IMR-90 (cell line): ENCODE measurements around the gene TRIM47. TPM values are rescaled to one million over a fixed set of nuclear protein-coding genes. Genes with fewer than 3 reads are reported as not detected.

Source experiments
- ATAC-seq: fragments of 200-7000 bp; cut with Tn5 transposase; 2 replicates; pipeline ENCODE4 v1.9.1; 2020; ENCODE audit warnings: low read depth, mild to moderate bottlenecking, moderate library complexity
- BruUV-seq: library from RNA; stranded (reverse); fragments of 400-500 nt; replicated peaks from 2 replicates; lab custom pipeline; 2021; lab: Mats Ljungman, UMichigan
- CTCF ChIA-PET: fragments of 300-600 bp; formaldehyde crosslinking; extraction: SDS; loops from one replicate; lab custom pipeline; 2021; ENCODE audit warnings: antibody characterized with exemption; lab: Yijun Ruan, JAX
- POLR2A ChIA-PET: fragments of 300-600 bp; sonication (Branson Sonifier 250); formaldehyde crosslinking; loops from one replicate; lab custom pipeline; 2022; ENCODE audit warnings: antibody characterized with exemption; ENCODE audit not compliant: unreplicated experiment; lab: Charles Lee
- DNase-seq: peaks from one replicate; pipeline ENCODE4 v3.0.0; 2013
- H2AFZ ChIP-seq: replicated peaks from 2 replicates; pipeline ENCODE3; 2013; ENCODE audit warnings: low read length, mild to moderate bottlenecking; ENCODE audit not compliant: poor library complexity
- H2AK5ac ChIP-seq: 2 replicates; pipeline ENCODE4 v1.6.1; 2013; ENCODE audit warnings: low read depth, low read length, inconsistent platforms
- H2AK9ac ChIP-seq: replicated peaks from 2 replicates; pipeline ENCODE3; 2013; ENCODE audit warnings: mild to moderate bottlenecking, low read depth, low read length, moderate library complexity; ENCODE audit not compliant: poor library complexity
- H2BK120ac ChIP-seq: 2 replicates; pipeline ENCODE4 v1.6.1; 2013; ENCODE audit warnings: low read depth, low read length, inconsistent platforms
- H2BK15ac ChIP-seq: 3 replicates; pipeline ENCODE4 v1.6.1; 2013; ENCODE audit warnings: low read depth, low read length, inconsistent platforms
- H2BK20ac ChIP-seq: 2 replicates; pipeline ENCODE4 v1.6.1; 2013; ENCODE audit warnings: low read depth, mild to moderate bottlenecking, inconsistent platforms, low read length, moderate library complexity
- H2BK5ac ChIP-seq: 2 replicates; pipeline ENCODE4 v1.6.1; 2013; ENCODE audit warnings: mild to moderate bottlenecking, low read depth, low read length, inconsistent platforms; ENCODE audit not compliant: poor library complexity, severe bottlenecking
- H3K14ac ChIP-seq: replicated peaks from 2 replicates; pipeline ENCODE4 v1.6.1; 2013; ENCODE audit warnings: low read depth, low read length, inconsistent platforms
- H3K18ac ChIP-seq: 2 replicates; pipeline ENCODE4 v1.6.1; 2013; ENCODE audit warnings: low read depth, low read length, control low read depth
- H3K23ac ChIP-seq: 2 replicates; pipeline ENCODE4 v1.6.1; 2013; ENCODE audit warnings: low read depth, low read length, inconsistent platforms
- H3K27ac ChIP-seq: 2 replicates; pipeline ENCODE4 v1.5.1; 2013; ENCODE audit warnings: mild to moderate bottlenecking, control low read depth, low read length; ENCODE audit not compliant: insufficient read depth
- H3K27me3 ChIP-seq: 2 replicates; pipeline ENCODE4 v1.6.1; 2013; ENCODE audit warnings: low read length; ENCODE audit not compliant: control insufficient read depth, insufficient read depth
- H3K36me3 ChIP-seq: 2 replicates; pipeline ENCODE4 v1.6.1; 2013; ENCODE audit warnings: low read length, mixed read lengths; ENCODE audit not compliant: control insufficient read depth, insufficient read depth
- H3K4ac ChIP-seq: 2 replicates; pipeline ENCODE4 v1.6.1; 2013; ENCODE audit warnings: low read depth, low read length, inconsistent platforms
- H3K4me1 ChIP-seq: 2 replicates; pipeline ENCODE4 v1.6.1; 2013; ENCODE audit warnings: low read length, mixed read lengths; ENCODE audit not compliant: control insufficient read depth, insufficient read depth
- H3K4me2 ChIP-seq: 2 replicates; pipeline ENCODE4 v1.6.1; 2013; ENCODE audit warnings: low read depth, mild to moderate bottlenecking, control low read depth, low read length, moderate library complexity
- H3K4me3 ChIP-seq: 2 replicates; pipeline ENCODE4 v1.5.1; 2013; ENCODE audit warnings: low read depth, mild to moderate bottlenecking, control low read depth, low read length, moderate library complexity; ENCODE audit not compliant: insufficient read depth
- H3K56ac ChIP-seq: 2 replicates; pipeline ENCODE4 v1.6.1; 2013; ENCODE audit warnings: low read length, inconsistent platforms; ENCODE audit not compliant: insufficient read depth; ENCODE audit errors: extremely low read depth
- H3K79me1 ChIP-seq, 2 experiments: 2 replicates each; pipeline ENCODE4 v1.6.1; 2013; ENCODE audit warnings: low read length in 2 of 2, inconsistent platforms in 1 of 2, low read depth in 1 of 2
- H3K9ac ChIP-seq: 2 replicates; pipeline ENCODE4 v1.6.1; 2013; ENCODE audit warnings: low read depth, low read length, control low read depth
- H3K9me1 ChIP-seq: 2 replicates; pipeline ENCODE4 v1.6.1; 2013; ENCODE audit warnings: low read length, inconsistent platforms; ENCODE audit not compliant: insufficient read depth
- H3K9me3 ChIP-seq: 2 replicates; pipeline ENCODE4 v1.6.1; 2013; ENCODE audit warnings: low read length; ENCODE audit not compliant: control insufficient read depth, insufficient read depth
- H4K20me1 ChIP-seq: 2 replicates; pipeline ENCODE4 v1.6.1; 2013; ENCODE audit warnings: low read length, inconsistent platforms; ENCODE audit not compliant: insufficient read depth
- H4K5ac ChIP-seq: 2 replicates; pipeline ENCODE4 v1.6.1; 2013; ENCODE audit warnings: mild to moderate bottlenecking, low read depth, low read length, control low read depth
- H4K8ac ChIP-seq, 2 experiments: 2 replicates each; pipeline ENCODE4 v1.6.1; 2013; ENCODE audit warnings: low read depth in 2 of 2, low read length in 2 of 2, control low read depth in 1 of 2, inconsistent platforms in 1 of 2
- H4K91ac ChIP-seq: 2 replicates; pipeline ENCODE4 v1.6.1; 2013; ENCODE audit warnings: low read depth, low read length, inconsistent platforms; ENCODE audit not compliant: insufficient read depth
- BHLHE40 ChIP-seq: fragments of 150-350 bp; IDR thresholded peaks from 2 replicates; pipeline ENCODE4 v1.6.1; 2016; ENCODE audit warnings: mild to moderate bottlenecking, low read depth, low read length
- CEBPB ChIP-seq: IDR thresholded peaks from 2 replicates; pipeline ENCODE4 v1.6.1; 2012; ENCODE audit warnings: low read depth, low read length, improper control_type of control experiment
- FOS ChIP-seq: fragments of 150-350 bp; IDR thresholded peaks from 2 replicates; pipeline ENCODE4 v1.6.1; 2016; ENCODE audit warnings: low read depth, low read length
- MAFK ChIP-seq: IDR thresholded peaks from 2 replicates; pipeline ENCODE4 v1.6.1; 2012; ENCODE audit warnings: low read depth, low read length, improper control_type of control experiment
- MXI1 ChIP-seq: IDR thresholded peaks from 2 replicates; pipeline ENCODE4 v1.6.1; 2012; ENCODE audit warnings: low read depth, mild to moderate bottlenecking, low read length, moderate library complexity, borderline replicate concordance
- NFE2L2 ChIP-seq: fragments of 150-350 bp; IDR thresholded peaks from 2 replicates; pipeline ENCODE4 v1.6.1; 2016; ENCODE audit warnings: low read depth, mild to moderate bottlenecking, low read length
- POLR2A ChIP-seq: IDR thresholded peaks from 2 replicates; pipeline ENCODE4 v1.6.1; 2012; ENCODE audit warnings: mild to moderate bottlenecking, low read depth, low read length
- RAD21 ChIP-seq: IDR thresholded peaks from 2 replicates; pipeline ENCODE4 v1.6.1; 2012; ENCODE audit warnings: low read length, improper control_type of control experiment
- RCOR1 ChIP-seq: IDR thresholded peaks from 2 replicates; pipeline ENCODE4 v1.6.1; 2012; ENCODE audit warnings: mild to moderate bottlenecking, low read length, improper control_type of control experiment; ENCODE audit not compliant: insufficient replicate concordance
- RFX5 ChIP-seq: IDR thresholded peaks from 2 replicates; pipeline ENCODE4 v1.8.0; 2012; ENCODE audit warnings: low read depth, mild to moderate bottlenecking, low read length, moderate library complexity
- SMC3 ChIP-seq: fragments of 150-350 bp; IDR thresholded peaks from 2 replicates; pipeline ENCODE4 v1.6.1; 2016; ENCODE audit warnings: low read depth, mild to moderate bottlenecking, antibody characterized with exemption, low read length, moderate library complexity
- WGBS, 2 experiments: methylation state at CpG; one replicate each; pipeline versions ENCODE4 v1.1.5 to v1.1.7; 2013; ENCODE audit warnings: missing lambda C conversion rate in 2 of 2; ENCODE audit not compliant: insufficient read length in 1 of 2; ENCODE audit errors: extremely low coverage in 2 of 2; 5-methylcytosine and 5-hydroxymethylcytosine counted together
- dilution Hi-C: fragments of 300-500 bp; cut with HindIII; formaldehyde crosslinking; loops from one replicate; pipeline ENCODE4 v1.14.3; 2018; ENCODE audit warnings: low sequenced_read_pairs; ENCODE audit not compliant: unreplicated experiment
- in situ Hi-C: fragments of 300-500 bp; cut with MboI; formaldehyde crosslinking; loops from 3 replicates; pipeline ENCODE4 v1.14.3; 2019; ENCODE audit warnings: low sequenced_read_pairs, inconsistent platforms, mixed read lengths
- intact Hi-C: fragments of 100-400 bp; cut with micrococcal nuclease; formaldehyde crosslinking; loops from 2 replicates; pipeline ENCODE4 v1.10.0; 2022
- polyA plus RNA-seq, 3 experiments: library from polyadenylated mRNA; depleted of rRNA; stranded (reverse); fragments of >200 nt; gene quantifications; 2 replicates each; pipeline ENCODE4 v1.2.3, GENCODE V29; 2012; ENCODE audit warnings: low replicate concordance in 1 of 3
- total RNA-seq: library from RNA; depleted of rRNA; stranded (reverse); fragments of >200 nt; gene quantifications from 2 replicates; pipeline ENCODE4 v1.2.3, GENCODE V29; 2012
- TF ChIP-seq, protein P1 (sequence below): fragments of 150-350 bp; IDR thresholded peaks from 2 replicates; pipeline ENCODE4 v1.6.1; 2017; ENCODE audit warnings: mild to moderate bottlenecking, antibody characterized with exemption, low read length, low read depth
- TF ChIP-seq, protein P2 (sequence below): fragments of 150-350 bp; IDR thresholded peaks from 2 replicates; pipeline ENCODE4 v1.6.1; 2016; ENCODE audit warnings: low read depth, mild to moderate bottlenecking, low read length, moderate library complexity, borderline replicate concordance
- TF ChIP-seq, protein P3 (sequence below): conservative IDR thresholded peaks from 2 replicates; pipeline ENCODE4 v1.5.1; 2012; ENCODE audit warnings: mild to moderate bottlenecking, low read depth, low read length, improper control_type of control experiment

TRIM47 gene
- total and polyA plus RNA-seq, 2 of the 4 experiments (the other 2 are of a cell fraction) = 1.4 to 7.5 TPM

DNA sequence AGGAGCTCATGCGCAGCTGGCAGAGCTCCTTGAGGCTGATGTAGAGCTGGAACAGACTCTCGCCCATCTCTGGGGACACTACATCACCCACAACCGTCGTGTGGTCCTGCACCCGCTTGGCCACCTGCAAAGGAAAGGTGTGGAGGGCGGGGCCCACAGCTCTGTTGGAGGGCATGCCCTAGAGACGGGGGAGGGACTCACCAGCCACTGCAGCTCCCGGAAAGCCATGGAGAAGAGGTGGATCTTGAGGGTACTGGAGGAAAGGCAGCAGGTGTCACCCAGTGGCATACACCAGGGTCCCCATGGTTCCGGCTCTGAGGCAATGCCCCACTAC, 42.8 kb downstream of the TRIM47 start:
- Histone ChIP-seq H4K91ac (no peak overlapping the region), H2BK20ac (no peak overlapping the region), H3K36me3 (no peaks in the 10 kb centered on the region), H3K4ac (no peak overlapping the region), H2AK5ac (no peak overlapping the region), H3K27me3 (no peaks in the 10 kb centered on the region; the same call in 1 of the 2 replicates), H2AFZ (peak overlapping the region; percentile 40), H2BK5ac (no peak overlapping the region), H4K8ac (no peak overlapping the region), H3K9me3 (no peaks in the 10 kb centered on the region), H2AK9ac (no peak overlapping the region), H3K79me1 (no peaks in the 10 kb centered on the region), H4K20me1 (no peaks in the 10 kb centered on the region), H3K23ac (no peak overlapping the region), H3K56ac (no peak overlapping the region), H3K9ac (no peak overlapping the region), H3K27ac (no peak overlapping the region), H3K4me3 (no peak overlapping the region), H4K5ac (no peak overlapping the region), H3K4me2 (no peak overlapping the region; the same call in 1 of the 2 replicates), H3K18ac (no peak overlapping the region), H2BK120ac (no peak overlapping the region), H3K9me1 (peaks cover 3% of the 10 kb centered on the region; the same call in 1 of the 2 replicates), H3K14ac (no peak overlapping the region), H3K4me1 (peaks cover 3% of the 10 kb centered on the region), H2BK15ac (no peak overlapping the region)
- ChIA-PET POLR2A (interaction anchor here (1.6 kb wide), 1 partner anchor 56 kb away, joined by 5 read pairs; a partner anchor contains a TSS), CTCF (no interaction called here)
- DNase-seq = no peak
- TF ChIP-seq, protein P1, sequence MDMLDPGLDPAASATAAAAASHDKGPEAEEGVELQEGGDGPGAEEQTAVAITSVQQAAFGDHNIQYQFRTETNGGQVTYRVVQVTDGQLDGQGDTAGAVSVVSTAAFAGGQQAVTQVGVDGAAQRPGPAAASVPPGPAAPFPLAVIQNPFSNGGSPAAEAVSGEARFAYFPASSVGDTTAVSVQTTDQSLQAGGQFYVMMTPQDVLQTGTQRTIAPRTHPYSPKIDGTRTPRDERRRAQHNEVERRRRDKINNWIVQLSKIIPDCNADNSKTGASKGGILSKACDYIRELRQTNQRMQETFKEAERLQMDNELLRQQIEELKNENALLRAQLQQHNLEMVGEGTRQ = no peak
- TF ChIP-seq SMC3 = no peak
- no peak for TF ChIP-seq MAFK
- no peak for TF ChIP-seq RAD21
- no peak for TF ChIP-seq POLR2A
- no peak for TF ChIP-seq BHLHE40
- TF ChIP-seq CEBPB = no peak
- no peak for TF ChIP-seq NFE2L2
- TF ChIP-seq, protein P2, sequence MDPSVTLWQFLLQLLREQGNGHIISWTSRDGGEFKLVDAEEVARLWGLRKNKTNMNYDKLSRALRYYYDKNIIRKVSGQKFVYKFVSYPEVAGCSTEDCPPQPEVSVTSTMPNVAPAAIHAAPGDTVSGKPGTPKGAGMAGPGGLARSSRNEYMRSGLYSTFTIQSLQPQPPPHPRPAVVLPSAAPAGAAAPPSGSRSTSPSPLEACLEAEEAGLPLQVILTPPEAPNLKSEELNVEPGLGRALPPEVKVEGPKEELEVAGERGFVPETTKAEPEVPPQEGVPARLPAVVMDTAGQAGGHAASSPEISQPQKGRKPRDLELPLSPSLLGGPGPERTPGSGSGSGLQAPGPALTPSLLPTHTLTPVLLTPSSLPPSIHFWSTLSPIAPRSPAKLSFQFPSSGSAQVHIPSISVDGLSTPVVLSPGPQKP = no peak
- TF ChIP-seq MXI1 = no peak
- TF ChIP-seq, protein P3, sequence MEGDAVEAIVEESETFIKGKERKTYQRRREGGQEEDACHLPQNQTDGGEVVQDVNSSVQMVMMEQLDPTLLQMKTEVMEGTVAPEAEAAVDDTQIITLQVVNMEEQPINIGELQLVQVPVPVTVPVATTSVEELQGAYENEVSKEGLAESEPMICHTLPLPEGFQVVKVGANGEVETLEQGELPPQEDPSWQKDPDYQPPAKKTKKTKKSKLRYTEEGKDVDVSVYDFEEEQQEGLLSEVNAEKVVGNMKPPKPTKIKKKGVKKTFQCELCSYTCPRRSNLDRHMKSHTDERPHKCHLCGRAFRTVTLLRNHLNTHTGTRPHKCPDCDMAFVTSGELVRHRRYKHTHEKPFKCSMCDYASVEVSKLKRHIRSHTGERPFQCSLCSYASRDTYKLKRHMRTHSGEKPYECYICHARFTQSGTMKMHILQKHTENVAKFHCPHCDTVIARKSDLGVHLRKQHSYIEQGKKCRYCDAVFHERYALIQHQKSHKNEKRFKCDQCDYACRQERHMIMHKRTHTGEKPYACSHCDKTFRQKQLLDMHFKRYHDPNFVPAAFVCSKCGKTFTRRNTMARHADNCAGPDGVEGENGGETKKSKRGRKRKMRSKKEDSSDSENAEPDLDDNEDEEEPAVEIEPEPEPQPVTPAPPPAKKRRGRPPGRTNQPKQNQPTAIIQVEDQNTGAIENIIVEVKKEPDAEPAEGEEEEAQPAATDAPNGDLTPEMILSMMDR = no peak
- TF ChIP-seq RCOR1 = no peak
- TF ChIP-seq RFX5 = no peak
- no peak for TF ChIP-seq FOS
- intact Hi-C loops = no loop called here
- ATAC-seq = no peak
- dilution Hi-C loops = no loop called here
- 60% methylated on average over 1 of the region's 9 CpGs; no CpG with 5 or more reads in 1 of the 2 experiments for WGBS, 2 experiments
- in situ Hi-C loops = no loop called here
- BruUV-seq = no TSS peak
